Activated CD4-positive, CD25-positive, alpha-beta regulatory T cell treated with anti-CD3 and anti-CD28 coated beads, Interleukin-2, amount 50 U/mL, for 16 hours (primary cell): Measurements from ENCODE around the gene UBC.

ENCODE experiments used
- DNase-seq: peaks from one replicate; pipeline ENCODE4 v3.0.0-alpha.2; 2020; ENCODE audit warnings: low read depth, low spot score

Gene UBC

GRCh38 chr12:124864326-124864752, 50.1 kb downstream of the UBC start:
- no peak for DNase-seq

GRCh38 chr12:124863416-124864325, 50.8 kb downstream of the UBC start, which contains the start of gene SCARB1:
Gene SCARB1, minus strand, starts transcription at chr12:124863864. Its CDS starts 144 bp downstream, at chr12:124863720.
- peak; percentile 38 for DNase-seq

- no peak for DNase-seq
Measured at GRCh38 chr12:124862768-124863415, 51.6 kb downstream of the UBC start.

GRCh38 chr12:124861898-124862676, 52.4 kb downstream of the UBC start:
- DNase-seq, result no peak
